ENCODE measurements around the gene PAX9. TPM values are rescaled to one million over a fixed set of nuclear protein-coding genes. Genes with fewer than 3 reads are reported as not detected.

Gene PAX9
- total RNA-seq, 4 donors from 2014 or later, result 0.81 to 11.4 (median 3.0) TPM

DNA sequence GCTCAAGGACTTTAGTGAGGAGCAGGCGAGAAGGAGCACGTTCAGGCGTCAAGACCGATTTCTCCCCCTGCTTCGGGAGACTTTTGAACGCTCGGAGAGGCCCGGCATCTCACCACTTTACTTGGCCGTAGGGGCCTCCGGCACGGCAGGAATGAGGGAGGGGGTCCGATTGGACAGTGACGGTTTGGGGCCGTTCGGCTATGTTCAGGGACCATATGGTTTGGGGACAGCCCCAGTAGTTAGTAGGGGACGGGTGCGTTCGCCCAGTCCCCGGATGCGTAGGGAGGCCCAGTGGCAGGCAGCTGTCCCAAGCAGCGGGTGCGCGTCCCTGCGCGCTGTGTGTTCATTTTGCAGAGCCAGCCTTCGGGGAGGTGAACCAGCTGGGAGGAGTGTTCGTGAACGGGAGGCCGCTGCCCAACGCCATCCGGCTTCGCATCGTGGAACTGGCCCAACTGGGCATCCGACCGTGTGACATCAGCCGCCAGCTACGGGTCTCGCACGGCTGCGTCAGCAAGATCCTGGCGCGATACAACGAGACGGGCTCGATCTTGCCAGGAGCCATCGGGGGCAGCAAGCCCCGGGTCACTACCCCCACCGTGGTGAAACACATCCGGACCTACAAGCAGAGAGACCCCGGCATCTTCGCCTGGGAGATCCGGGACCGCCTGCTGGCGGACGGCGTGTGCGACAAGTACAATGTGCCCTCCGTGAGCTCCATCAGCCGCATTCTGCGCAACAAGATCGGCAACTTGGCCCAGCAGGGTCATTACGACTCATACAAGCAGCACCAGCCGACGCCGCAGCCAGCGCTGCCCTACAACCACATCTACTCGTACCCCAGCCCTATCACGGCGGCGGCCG is 1.1 kb downstream of the PAX9 start:
- Histone ChIP-seq H3K4me3 (replicated peaks in 1 of 3) (peak overlapping the region in 1 of 3 donors; percentile 29), H3K4me1 (peaks cover 35 to 48% of the 10 kb centered on the region in 2 donors), H3K36me3 (no peaks in the 10 kb centered on the region), H3K9me3 (no peaks in the 10 kb centered on the region), H3K27ac (no peak overlapping the region), H3K27me3 (peaks cover 69% of the 10 kb centered on the region)
- TF ChIP-seq, protein P1, sequence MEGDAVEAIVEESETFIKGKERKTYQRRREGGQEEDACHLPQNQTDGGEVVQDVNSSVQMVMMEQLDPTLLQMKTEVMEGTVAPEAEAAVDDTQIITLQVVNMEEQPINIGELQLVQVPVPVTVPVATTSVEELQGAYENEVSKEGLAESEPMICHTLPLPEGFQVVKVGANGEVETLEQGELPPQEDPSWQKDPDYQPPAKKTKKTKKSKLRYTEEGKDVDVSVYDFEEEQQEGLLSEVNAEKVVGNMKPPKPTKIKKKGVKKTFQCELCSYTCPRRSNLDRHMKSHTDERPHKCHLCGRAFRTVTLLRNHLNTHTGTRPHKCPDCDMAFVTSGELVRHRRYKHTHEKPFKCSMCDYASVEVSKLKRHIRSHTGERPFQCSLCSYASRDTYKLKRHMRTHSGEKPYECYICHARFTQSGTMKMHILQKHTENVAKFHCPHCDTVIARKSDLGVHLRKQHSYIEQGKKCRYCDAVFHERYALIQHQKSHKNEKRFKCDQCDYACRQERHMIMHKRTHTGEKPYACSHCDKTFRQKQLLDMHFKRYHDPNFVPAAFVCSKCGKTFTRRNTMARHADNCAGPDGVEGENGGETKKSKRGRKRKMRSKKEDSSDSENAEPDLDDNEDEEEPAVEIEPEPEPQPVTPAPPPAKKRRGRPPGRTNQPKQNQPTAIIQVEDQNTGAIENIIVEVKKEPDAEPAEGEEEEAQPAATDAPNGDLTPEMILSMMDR (IDR thresholded peaks at IDR 0.05), result peak in 1 of 6 experiments; percentile 17
- no peak for TF ChIP-seq POLR2A (IDR thresholded peaks at IDR 0.05)
- peak; percentile 69 to 70 for DNase-seq
- 3 to 11% methylated on average over 11 to 37 of the region's 71 CpGs for WGBS, 2 donors
- intact Hi-C loops (cut with DNase I), result no loop called here

DNA sequence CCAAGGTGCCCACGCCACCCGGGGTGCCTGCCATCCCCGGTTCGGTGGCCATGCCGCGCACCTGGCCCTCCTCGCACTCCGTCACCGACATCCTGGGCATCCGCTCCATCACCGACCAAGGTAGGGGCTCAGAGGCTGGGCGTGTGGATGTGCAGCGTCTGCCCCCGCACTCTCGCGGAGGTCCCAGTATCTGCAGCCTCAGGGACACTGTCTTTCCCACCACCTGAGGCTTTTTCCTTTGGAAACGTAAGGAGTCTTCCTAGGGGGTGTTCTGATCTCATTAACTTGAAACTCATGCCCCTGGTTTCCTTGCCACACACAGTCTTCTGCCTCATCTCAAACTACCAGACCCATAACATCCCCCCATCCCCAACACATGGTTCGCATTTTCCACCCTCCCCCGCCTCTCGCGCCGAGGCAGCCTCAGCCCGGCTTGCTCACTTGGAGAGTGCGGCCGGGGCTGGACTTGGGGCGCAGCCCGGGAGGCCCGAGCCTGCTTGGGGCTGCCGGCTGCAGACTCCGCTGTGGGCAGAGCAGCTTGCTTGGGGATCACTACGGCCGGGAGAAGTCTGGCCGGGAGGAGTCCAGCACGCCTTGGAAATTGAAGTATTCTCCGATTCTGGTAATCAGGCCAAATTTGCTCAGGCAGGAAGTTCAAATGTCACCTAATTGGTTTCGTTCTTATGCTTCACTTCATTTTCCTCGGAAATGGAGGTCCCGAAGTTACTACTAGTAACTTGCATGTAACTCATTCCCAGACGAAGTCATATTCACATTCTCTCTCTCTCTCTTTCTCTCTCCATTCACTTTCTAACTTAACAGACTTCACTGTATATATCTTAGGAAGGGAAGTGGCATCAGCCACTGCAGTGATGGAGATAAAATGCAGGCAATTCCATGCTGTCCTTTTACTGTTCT is 2.0 kb downstream of the PAX9 start:
- Histone ChIP-seq H3K9me3 (no peaks in the 10 kb centered on the region), H3K4me1 (peaks cover 31 to 39% of the 10 kb centered on the region in 2 donors), H3K27ac (no peak overlapping the region), H3K27me3 (peaks cover 61% of the 10 kb centered on the region), H3K36me3 (no peaks in the 10 kb centered on the region), H3K4me3 (replicated peaks in 1 of 3) (no peak overlapping the region)
- TF ChIP-seq, protein P1 (IDR thresholded peaks at IDR 0.05), result no peak
- no peak for TF ChIP-seq POLR2A (IDR thresholded peaks at IDR 0.05)
- peak; percentile 33 to 44 for DNase-seq
- intact Hi-C loops (cut with DNase I), result no loop called here
- WGBS, 2 donors, result 7 to 16% methylated on average over 32 to 33 of the region's 39 CpGs

DNA sequence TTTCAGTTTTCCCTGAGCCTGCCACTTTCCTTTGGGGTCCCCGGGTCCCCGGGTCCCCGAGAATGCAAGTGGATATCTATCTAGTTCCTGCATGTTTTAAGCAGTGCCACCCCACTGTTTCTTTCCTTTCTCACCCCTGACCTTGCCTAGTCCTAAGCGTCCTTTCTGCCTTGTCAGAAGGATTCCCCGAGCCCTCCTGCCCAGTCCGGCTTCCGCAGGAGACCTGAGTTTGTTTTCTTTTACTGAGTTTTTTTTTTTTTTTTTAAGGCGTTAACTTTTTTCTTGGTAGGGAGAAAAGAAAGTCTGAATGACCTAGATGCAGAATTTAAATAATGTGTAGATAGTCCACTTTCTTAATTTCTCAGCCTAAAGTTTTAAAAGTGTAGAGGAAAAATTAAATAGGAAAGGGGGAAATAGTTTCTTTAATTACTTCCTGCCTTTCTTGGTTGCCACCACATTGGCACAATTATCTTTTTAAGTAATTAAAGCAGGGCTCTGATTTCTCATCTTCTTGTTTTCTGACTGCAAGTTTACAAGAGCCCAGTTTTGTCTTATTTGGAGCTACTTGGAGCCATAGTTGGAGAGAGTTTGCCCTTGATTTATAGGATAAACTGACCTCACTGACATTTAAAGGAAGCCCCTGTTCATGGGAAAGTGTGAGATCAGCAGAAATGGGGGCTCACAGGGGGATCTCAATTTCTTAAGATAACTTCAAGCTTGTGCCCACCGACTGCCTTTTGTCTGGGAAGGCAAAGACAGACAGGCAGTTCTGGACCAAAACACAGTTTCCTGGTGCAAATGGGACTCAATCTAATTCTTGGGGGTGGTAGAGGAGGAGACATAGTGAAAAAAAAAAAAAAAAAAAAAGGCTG is 2.9 kb downstream of the PAX9 start:
- TF ChIP-seq, protein P1 (IDR thresholded peaks at IDR 0.05), result no peak
- no peak for TF ChIP-seq POLR2A (IDR thresholded peaks at IDR 0.05)
- H3K4me3 ChIP-seq (replicated peaks in 1 of 3), result no peak overlapping the region
- 37 to 57% methylated on average over 9 of the region's 9 CpGs for WGBS, 2 donors
- no peaks in the 10 kb centered on the region for H3K36me3 ChIP-seq
- H3K27me3 ChIP-seq, result peaks cover 52% of the 10 kb centered on the region
- intact Hi-C loops (cut with DNase I), result no loop called here
- DNase-seq, result no peak
- H3K4me1 ChIP-seq, result peaks cover 31 to 34% of the 10 kb centered on the region in 2 donors
- no peaks in the 10 kb centered on the region for H3K9me3 ChIP-seq
- H3K27ac ChIP-seq, result no peak overlapping the region

DNA sequence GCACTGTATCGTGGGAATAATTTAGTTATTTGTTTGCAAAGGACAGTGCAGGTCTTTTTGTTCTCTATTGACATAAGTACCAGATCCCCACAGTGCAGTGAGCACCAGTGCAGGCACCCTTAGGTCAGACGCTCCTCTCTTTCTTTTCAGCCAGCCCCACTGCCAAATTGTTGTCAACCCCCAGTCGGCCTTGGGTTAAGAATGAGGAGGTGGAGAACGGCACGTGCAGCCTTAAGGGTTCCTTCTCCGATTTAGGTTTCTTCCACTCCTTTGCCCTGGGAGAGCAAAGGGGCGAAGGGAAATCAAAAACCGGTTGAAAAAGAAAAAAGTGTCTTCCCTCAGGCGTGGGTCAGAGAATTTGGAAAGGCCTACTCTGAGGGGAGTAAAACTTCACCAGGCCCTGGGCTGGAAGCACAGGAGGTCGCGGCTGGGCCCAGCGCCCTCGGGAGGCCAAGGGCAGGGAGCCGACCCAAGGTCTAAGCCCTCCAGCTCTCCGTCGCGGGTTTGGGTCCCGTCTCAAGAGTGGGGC is 4.3 kb downstream of the PAX9 start:
- no peak for TF ChIP-seq POLR2A (IDR thresholded peaks at IDR 0.05)
- TF ChIP-seq, protein P1 (IDR thresholded peaks at IDR 0.05), result no peak
- peaks cover 30 to 32% of the 10 kb centered on the region in 2 donors for H3K4me1 ChIP-seq
- peaks cover 41% of the 10 kb centered on the region for H3K27me3 ChIP-seq
- H3K36me3 ChIP-seq, result no peaks in the 10 kb centered on the region
- no peak overlapping the region for H3K27ac ChIP-seq
- DNase-seq, result no peak
- H3K4me3 ChIP-seq (replicated peaks in 1 of 3), result no peak overlapping the region
- intact Hi-C loops (cut with DNase I), result no loop called here
- 71 to 81% methylated on average over 14 to 18 of the region's 18 CpGs for WGBS, 2 donors
- no peaks in the 10 kb centered on the region for H3K9me3 ChIP-seq

Measured in thyroid gland (tissue), 4 donors.